ENCODE data around the gene MARK1. TPM values are rescaled to one million over a fixed set of nuclear protein-coding genes. Genes with fewer than 3 reads are reported as not detected.
A peak's percentile ranks its signal among the peaks of the same experiment; 100 is the strongest.

The MARK1 gene
- total and polyA plus RNA-seq, 4 donors, result 1.3 to 6.5 (median 3.1) TPM

- H3K9me3 ChIP-seq (ENCODE audit: control insufficient read depth in 4 of 4, insufficient read depth in 3 of 4, low read length in 3 of 4), result no peaks in the 10 kb centered on the region
Observed at GRCh38 chr1:220504329-220504728, 23.6 kb upstream of the MARK1 start.

GRCh38 chr1:220507085-220507484 lies 20.9 kb upstream of the MARK1 start:
- no peak overlapping the region for H3K27ac ChIP-seq (ENCODE audit: low read depth in 1 of 2, low read length in 1 of 2)
- H3K36me3 ChIP-seq (ENCODE audit: control insufficient read depth in 4 of 4, insufficient read depth in 4 of 4, low read length in 4 of 4), result no peaks in the 10 kb centered on the region
- peaks cover 5 to 56% (median 5%) of the 10 kb centered on the region in 3 donors for H3K27me3 ChIP-seq (ENCODE audit: control insufficient read depth in 3 of 3, insufficient read depth in 3 of 3, low read length in 2 of 3)
- no peak overlapping the region for H3K4me3 ChIP-seq
- no peak for DNase-seq
- no peak for TF ChIP-seq CTCF (IDR thresholded peaks at IDR 0.05; ENCODE audit: control extremely low read depth, extremely low read depth)
- no peak for ATAC-seq (ENCODE audit: insufficient read depth, low FRiP score)
- H3K9ac ChIP-seq (ENCODE audit: insufficient read depth in 1 of 2, low read length in 2 of 2), result no peak overlapping the region
- 75 to 79% methylated on average over 5 of the region's 5 CpGs for WGBS, 2 donors
- peaks cover 0 to 4% (median 0%) of the 10 kb centered on the region in 5 donors for H3K4me1 ChIP-seq (ENCODE audit: control insufficient read depth in 5 of 5, insufficient read depth in 5 of 5, low read length in 5 of 5)
- peaks cover 0 to 2% (median 0%) of the 10 kb centered on the region in 4 donors for H3K9me3 ChIP-seq (ENCODE audit: control insufficient read depth in 4 of 4, insufficient read depth in 3 of 4, low read length in 3 of 4)

More at GRCh38 chr1:220504329-220504728, 23.6 kb upstream of the MARK1 start:
- H3K36me3 ChIP-seq (ENCODE audit: control insufficient read depth in 4 of 4, insufficient read depth in 4 of 4, low read length in 4 of 4), result no peaks in the 10 kb centered on the region
- no peak overlapping the region for H3K27ac ChIP-seq (ENCODE audit: low read depth in 1 of 2, low read length in 1 of 2)
- H3K9ac ChIP-seq (ENCODE audit: insufficient read depth in 1 of 2, low read length in 2 of 2), result no peak overlapping the region
- H3K27me3 ChIP-seq (ENCODE audit: control insufficient read depth in 3 of 3, insufficient read depth in 3 of 3, low read length in 2 of 3), result peaks cover 3 to 51% (median 5%) of the 10 kb centered on the region in 3 donors
- H3K4me1 ChIP-seq (ENCODE audit: control insufficient read depth in 5 of 5, insufficient read depth in 5 of 5, low read length in 5 of 5), result no peaks in the 10 kb centered on the region
- no peak for TF ChIP-seq CTCF (IDR thresholded peaks at IDR 0.05; ENCODE audit: control extremely low read depth, extremely low read depth)
- WGBS, 2 donors, result 69 to 78% methylated on average over 5 of the region's 5 CpGs
- no peak overlapping the region for H3K4me3 ChIP-seq
- ATAC-seq (ENCODE audit: insufficient read depth, low FRiP score), result no peak
- DNase-seq, result no peak

- Histone ChIP-seq H3K27me3 (ENCODE audit: control insufficient read depth in 3 of 3, insufficient read depth in 3 of 3, low read length in 2 of 3) (peaks cover 0 to 34% (median 5%) of the 10 kb centered on the region in 3 donors), H3K4me1 (ENCODE audit: control insufficient read depth in 5 of 5, insufficient read depth in 5 of 5, low read length in 5 of 5) (peaks cover 0 to 4% (median 0%) of the 10 kb centered on the region in 5 donors), H3K9me3 (ENCODE audit: control insufficient read depth in 4 of 4, insufficient read depth in 3 of 4, low read length in 3 of 4) (peaks cover 0 to 2% (median 0%) of the 10 kb centered on the region in 4 donors), H3K4me3 (no peak overlapping the region), H3K9ac (ENCODE audit: insufficient read depth in 1 of 2, low read length in 2 of 2) (no peak overlapping the region), H3K36me3 (ENCODE audit: control insufficient read depth in 4 of 4, insufficient read depth in 4 of 4, low read length in 4 of 4) (no peaks in the 10 kb centered on the region), H3K27ac (ENCODE audit: low read depth in 1 of 2, low read length in 1 of 2) (no peak overlapping the region)
- no peak for DNase-seq
- WGBS, 2 donors, result 84 to 85% methylated on average over 4 of the region's 4 CpGs
- no peak for ATAC-seq (ENCODE audit: insufficient read depth, low FRiP score)
- no peak for TF ChIP-seq CTCF (IDR thresholded peaks at IDR 0.05; ENCODE audit: control extremely low read depth, extremely low read depth)
Observed at GRCh38 chr1:220511179-220511578, 16.8 kb upstream of the MARK1 start.

- ATAC-seq (ENCODE audit: insufficient read depth, low FRiP score) (peak; percentile 24), DNase-seq (peak in 2 of 3 donors; percentile 14 to 34)
- Histone ChIP-seq H3K27me3 (ENCODE audit: control insufficient read depth in 3 of 3, insufficient read depth in 3 of 3, low read length in 2 of 3) (peaks cover 0 to 29% (median 5%) of the 10 kb centered on the region in 3 donors), H3K4me1 (ENCODE audit: control insufficient read depth in 5 of 5, insufficient read depth in 5 of 5, low read length in 5 of 5) (peaks cover 0 to 4% (median 0%) of the 10 kb centered on the region in 5 donors), H3K9ac (ENCODE audit: insufficient read depth in 1 of 2, low read length in 2 of 2) (no peak overlapping the region), H3K4me3 (no peak overlapping the region), H3K36me3 (ENCODE audit: control insufficient read depth in 4 of 4, insufficient read depth in 4 of 4, low read length in 4 of 4) (no peaks in the 10 kb centered on the region), H3K9me3 (ENCODE audit: control insufficient read depth in 4 of 4, insufficient read depth in 3 of 4, low read length in 3 of 4) (peaks cover 0 to 2% (median 0%) of the 10 kb centered on the region in 4 donors), H3K27ac (ENCODE audit: low read depth in 1 of 2, low read length in 1 of 2) (no peak overlapping the region)
- WGBS, 2 donors, result 60 to 74% methylated on average over 4 of the region's 4 CpGs
- TF ChIP-seq CTCF (IDR thresholded peaks at IDR 0.05; ENCODE audit: control extremely low read depth, extremely low read depth), result no peak
Observed at GRCh38 chr1:220511785-220512184, 16.2 kb upstream of the MARK1 start.

Data from lung (tissue), 12 donors.